Mesenchymal stem cell (in vitro differentiated cells and primary cell): Measurements from ENCODE around the gene ENO4.

Experiments used
- DNase-seq: peaks from one replicate; pipeline ENCODE4 v3.0.0-alpha.2; 2013
- H2AFZ ChIP-seq: one replicate; pipeline ENCODE4 v1.6.1; 2013; ENCODE audit warnings: low read depth, mild to moderate bottlenecking, control low read depth, inconsistent platforms, low read length, moderate library complexity
- H2AK5ac ChIP-seq: 2 replicates; pipeline ENCODE4 v1.6.1; 2013; ENCODE audit warnings: low read length, moderate library complexity, mild to moderate bottlenecking, inconsistent platforms; ENCODE audit not compliant: severe bottlenecking
- H2BK120ac ChIP-seq: one replicate; pipeline ENCODE4 v1.6.1; 2013; ENCODE audit warnings: low read depth, mild to moderate bottlenecking, inconsistent platforms, low read length, moderate library complexity
- H2BK12ac ChIP-seq, 2 experiments: one replicate each; pipeline ENCODE4 v1.6.1; 2013; ENCODE audit warnings: inconsistent platforms in 2 of 2, low read length in 2 of 2, mild to moderate bottlenecking in 2 of 2, moderate library complexity in 2 of 2, control low read depth in 1 of 2
- H2BK15ac ChIP-seq: one replicate; pipeline ENCODE4 v1.6.1; 2013; ENCODE audit warnings: mild to moderate bottlenecking, low read depth, inconsistent platforms; ENCODE audit not compliant: poor library complexity, severe bottlenecking
- H2BK5ac ChIP-seq: 2 replicates; pipeline ENCODE4 v1.6.1; 2013; ENCODE audit warnings: low read depth, mild to moderate bottlenecking, low read length, control low read depth, inconsistent platforms; ENCODE audit not compliant: poor library complexity, severe bottlenecking
- H3K14ac ChIP-seq, 2 experiments: one replicate each; pipeline ENCODE4 v1.6.1; 2013; ENCODE audit warnings: inconsistent platforms in 2 of 2, low read length in 2 of 2, control low read depth in 1 of 2, mild to moderate bottlenecking in 1 of 2, moderate library complexity in 1 of 2
- H3K18ac ChIP-seq, 2 experiments: one replicate each; pipeline ENCODE4 v1.6.1; 2013; ENCODE audit warnings: inconsistent platforms in 2 of 2, low read length in 2 of 2, control low read depth in 1 of 2, low read depth in 1 of 2, mild to moderate bottlenecking in 1 of 2
- H3K23ac ChIP-seq, 2 experiments: one replicate each; pipeline ENCODE4 v1.6.1; 2013; ENCODE audit warnings: inconsistent platforms in 2 of 2, low read length in 2 of 2, mild to moderate bottlenecking in 2 of 2, moderate library complexity in 2 of 2, control low read depth in 1 of 2
- H3K27ac ChIP-seq: 2 replicates; pipeline ENCODE4 v1.5.1; 2013; ENCODE audit warnings: mild to moderate bottlenecking, moderate library complexity, low read length, control low read depth, inconsistent platforms; ENCODE audit not compliant: poor library complexity, severe bottlenecking
- H3K27me3 ChIP-seq, 2 experiments: 2 replicates each; pipeline versions ENCODE4 v1.6.1 to v1.7.0; 2013; ENCODE audit warnings: low read length in 2 of 2, mild to moderate bottlenecking in 2 of 2, moderate library complexity in 2 of 2, control low read depth in 1 of 2, inconsistent platforms in 1 of 2; ENCODE audit not compliant: control insufficient read depth in 1 of 2, insufficient read depth in 1 of 2
- H3K36me3 ChIP-seq, 2 experiments: 2 replicates each; pipeline versions ENCODE4 v1.6.1 to v1.7.0; 2013; ENCODE audit warnings: low read length in 2 of 2, control low read depth in 1 of 2, inconsistent platforms in 1 of 2, low read depth in 1 of 2, mild to moderate bottlenecking in 1 of 2; ENCODE audit not compliant: insufficient read depth in 2 of 2, control insufficient read depth in 1 of 2
- H3K4ac ChIP-seq, 2 experiments: one replicate each; pipeline ENCODE4 v1.6.1; 2013; ENCODE audit warnings: inconsistent platforms in 2 of 2, low read length in 2 of 2, mild to moderate bottlenecking in 2 of 2, moderate library complexity in 2 of 2, control low read depth in 1 of 2, low read depth in 1 of 2
- H3K4me1 ChIP-seq: 2 replicates; pipeline ENCODE4 v1.6.1; 2013; ENCODE audit warnings: low read depth, low read length, control low read depth; ENCODE audit not compliant: control insufficient read depth, insufficient read depth
- H3K4me2 ChIP-seq: 2 replicates; pipeline ENCODE4 v1.6.1; 2013; ENCODE audit warnings: low read length, mild to moderate bottlenecking, inconsistent platforms; ENCODE audit not compliant: poor library complexity, severe bottlenecking
- H3K4me3 ChIP-seq, 2 experiments: 2 replicates each; pipeline versions ENCODE4 v1.5.1 to v1.7.0; 2013; ENCODE audit warnings: low read length in 2 of 2, mild to moderate bottlenecking in 2 of 2, control low read depth in 1 of 2, low read depth in 1 of 2; ENCODE audit not compliant: insufficient read depth in 1 of 2
- H3K79me1 ChIP-seq: replicated peaks from 2 replicates; pipeline ENCODE4 v1.6.1; 2013; ENCODE audit warnings: mild to moderate bottlenecking, control low read depth, low read length, inconsistent platforms; ENCODE audit not compliant: poor library complexity, severe bottlenecking
- H3K9ac ChIP-seq: 2 replicates; pipeline ENCODE4 v1.7.0; 2013; ENCODE audit warnings: mild to moderate bottlenecking, low read length, moderate library complexity
- H3K9me3 ChIP-seq: 2 replicates; pipeline ENCODE4 v1.7.0; 2013; ENCODE audit warnings: mild to moderate bottlenecking, low read length; ENCODE audit not compliant: control insufficient read depth
- H4K8ac ChIP-seq: one replicate; pipeline ENCODE4 v1.6.1; 2013; ENCODE audit warnings: inconsistent platforms, mild to moderate bottlenecking, low read length, moderate library complexity
- H4K91ac ChIP-seq: one replicate; pipeline ENCODE4 v1.6.1; 2013; ENCODE audit warnings: mild to moderate bottlenecking, low read length, inconsistent platforms
- WGBS: methylation state at CpG from one replicate; pipeline ENCODE4 v1.1.7; 2013; ENCODE audit warnings: mixed read lengths; 5-methylcytosine and 5-hydroxymethylcytosine counted together

ENO4 gene

DNA sequence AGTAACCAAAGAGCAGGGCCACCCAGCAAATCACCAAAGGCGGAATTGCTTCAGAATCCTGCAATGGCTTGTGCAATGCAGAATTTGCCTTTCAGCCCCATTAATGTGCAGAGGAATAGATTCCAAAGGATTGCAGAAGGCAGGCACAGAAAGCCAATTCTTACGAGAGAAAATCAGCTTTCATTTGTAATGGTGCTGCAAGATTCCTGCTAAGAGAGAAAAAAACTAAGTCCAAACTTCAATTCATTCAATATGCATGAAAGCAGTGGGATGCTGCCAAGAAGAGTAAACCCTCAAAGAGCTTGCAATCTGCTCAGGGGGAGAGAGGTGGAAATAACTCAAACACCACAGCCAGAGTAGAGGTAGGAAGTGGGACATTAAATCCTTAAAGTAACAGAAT lies 70.4 kb downstream of the ENO4 start:
- Histone ChIP-seq H4K8ac (no peak overlapping the region), H2BK5ac (no peak overlapping the region), H3K4ac (no peak overlapping the region), H3K18ac (no peak overlapping the region), H3K79me1 (no peaks in the 10 kb centered on the region), H2AK5ac (no peak overlapping the region), H3K36me3 (peaks cover 0 to 3% of the 10 kb centered on the region in 2 experiments), H2BK120ac (no peak overlapping the region), H3K9me3 (no peaks in the 10 kb centered on the region), H2BK12ac (no peak overlapping the region), H3K14ac (no peak overlapping the region), H3K27ac (no peak overlapping the region), H3K4me1 (no peaks in the 10 kb centered on the region), H3K23ac (no peak overlapping the region), H2AFZ (no peak overlapping the region), H3K4me2 (no peak overlapping the region), H2BK15ac (no peak overlapping the region), H4K91ac (no peak overlapping the region), H3K9ac (no peak overlapping the region), H3K4me3 (no peak overlapping the region), H3K27me3 (no peaks in the 10 kb centered on the region)
- DNase-seq, result no peak
- 100% methylated on average over 1 of the region's 2 CpGs for WGBS

GRCh38 chr10:116925056-116925455 lies 75.8 kb downstream of the ENO4 start:
- H2BK15ac ChIP-seq, result no peak overlapping the region
- H3K27me3 ChIP-seq, result no peaks in the 10 kb centered on the region
- no peak overlapping the region for H2AK5ac ChIP-seq
- H3K18ac ChIP-seq, result no peak overlapping the region
- H3K4me1 ChIP-seq, result no peaks in the 10 kb centered on the region
- no peak for DNase-seq
- no peak overlapping the region for H3K9ac ChIP-seq
- H2BK12ac ChIP-seq, result no peak overlapping the region
- H3K14ac ChIP-seq, result no peak overlapping the region
- WGBS, result 97% methylated on average over 3 of the region's 3 CpGs
- no peaks in the 10 kb centered on the region for H3K79me1 ChIP-seq
- no peak overlapping the region for H2AFZ ChIP-seq
- no peak overlapping the region for H3K27ac ChIP-seq
- no peak overlapping the region for H2BK5ac ChIP-seq
- peaks cover 0 to 6% of the 10 kb centered on the region in 2 experiments for H3K36me3 ChIP-seq
- no peaks in the 10 kb centered on the region for H3K9me3 ChIP-seq
- no peak overlapping the region for H4K91ac ChIP-seq
- H3K4me3 ChIP-seq, result no peak overlapping the region
- H3K4me2 ChIP-seq, result no peak overlapping the region
- no peak overlapping the region for H3K23ac ChIP-seq
- no peak overlapping the region for H2BK120ac ChIP-seq
- no peak overlapping the region for H4K8ac ChIP-seq
- no peak overlapping the region for H3K4ac ChIP-seq

DNA sequence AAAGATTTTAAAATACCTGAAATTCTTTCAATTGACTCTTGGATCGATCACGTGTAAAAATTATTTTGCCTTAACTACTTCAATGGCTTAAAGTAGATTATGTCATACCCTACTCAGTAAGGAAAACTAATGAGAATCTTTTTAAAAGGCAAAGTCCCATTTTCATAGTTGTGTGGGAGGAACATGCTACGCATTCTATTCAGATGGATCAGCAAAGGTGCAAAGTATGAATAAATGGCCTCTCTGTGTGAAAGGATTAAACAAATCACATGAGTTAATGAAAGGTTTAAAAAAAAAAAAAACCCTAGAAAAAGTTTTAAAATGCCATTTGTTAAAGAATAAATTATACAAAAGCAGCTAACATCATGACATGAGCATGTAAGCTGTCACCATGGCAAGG lies 77.1 kb downstream of the ENO4 start:
- H2BK12ac ChIP-seq, result no peak overlapping the region
- H4K8ac ChIP-seq, result no peak overlapping the region
- no peak overlapping the region for H4K91ac ChIP-seq
- no peak overlapping the region for H3K4me3 ChIP-seq
- H3K79me1 ChIP-seq, result no peaks in the 10 kb centered on the region
- no peak overlapping the region for H2AFZ ChIP-seq
- DNase-seq, result no peak
- H3K36me3 ChIP-seq, result peaks cover 0 to 6% of the 10 kb centered on the region in 2 experiments
- no peak overlapping the region for H2BK5ac ChIP-seq
- H3K27me3 ChIP-seq, result no peaks in the 10 kb centered on the region
- H2BK120ac ChIP-seq, result no peak overlapping the region
- H3K4me1 ChIP-seq, result no peaks in the 10 kb centered on the region
- no peak overlapping the region for H2BK15ac ChIP-seq
- H3K4ac ChIP-seq, result no peak overlapping the region
- no peak overlapping the region for H3K23ac ChIP-seq
- no peak overlapping the region for H3K4me2 ChIP-seq
- H3K9ac ChIP-seq, result no peak overlapping the region
- no peak overlapping the region for H3K18ac ChIP-seq
- no peak overlapping the region for H3K14ac ChIP-seq
- WGBS, result 100% methylated on average over 1 of the region's 3 CpGs
- H2AK5ac ChIP-seq, result no peak overlapping the region
- H3K27ac ChIP-seq, result no peak overlapping the region
- no peaks in the 10 kb centered on the region for H3K9me3 ChIP-seq

DNA sequence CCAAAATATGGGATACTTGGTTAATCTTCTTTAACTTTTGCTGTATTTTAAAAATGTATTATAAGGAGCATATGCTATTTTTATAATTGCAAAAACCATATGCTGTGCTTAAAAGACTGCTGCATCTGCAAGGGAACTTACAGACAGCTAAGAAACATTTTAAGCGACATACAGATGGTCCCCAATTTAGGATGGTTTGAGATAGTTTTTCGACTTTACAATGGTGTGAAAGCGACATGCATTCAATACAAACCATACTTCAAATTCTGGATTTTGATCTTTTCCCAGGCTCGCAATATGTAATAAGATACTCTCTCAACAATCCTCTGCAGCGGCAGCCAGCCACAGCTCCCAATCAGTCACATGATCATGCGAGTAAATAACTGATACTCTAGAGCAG lies 82.5 kb downstream of the ENO4 start:
- 97% methylated on average over 6 of the region's 6 CpGs for WGBS
- Histone ChIP-seq H3K9ac (no peak overlapping the region), H2AFZ (no peak overlapping the region), H2BK12ac (no peak overlapping the region), H3K18ac (no peak overlapping the region), H2BK5ac (no peak overlapping the region), H3K14ac (no peak overlapping the region), H2BK120ac (no peak overlapping the region), H3K36me3 (peaks cover 0 to 7% of the 10 kb centered on the region in 2 experiments), H3K27ac (no peak overlapping the region), H3K4ac (no peak overlapping the region), H3K4me3 (no peak overlapping the region), H4K91ac (peak overlapping the region; percentile 50), H3K27me3 (no peaks in the 10 kb centered on the region), H3K9me3 (no peaks in the 10 kb centered on the region), H3K4me1 (no peaks in the 10 kb centered on the region), H3K4me2 (no peak overlapping the region), H2BK15ac (no peak overlapping the region), H3K23ac (no peak overlapping the region), H4K8ac (peak overlapping the region; percentile 37), H2AK5ac (no peak overlapping the region), H3K79me1 (no peaks in the 10 kb centered on the region)
- DNase-seq, result no peak
